DND-41 (cell line): Measurements from ENCODE around the gene CREB1.

ENCODE experiments used
- ATAC-seq: fragments of 200-7000 bp; cut with Tn5 transposase; 3 replicates; pipeline ENCODE4 v1.9.1; 2021; ENCODE audit warnings: low read depth; ENCODE audit not compliant: insufficient read depth
- DNase-seq: peaks from one replicate; pipeline ENCODE4 v3.0.0-alpha.2; 2020
- H2AFZ ChIP-seq: 2 replicates; pipeline ENCODE4 v1.6.0; 2012; ENCODE audit warnings: low read depth, low read length
- H3K27ac ChIP-seq: 2 replicates; pipeline ENCODE4 v1.5.1; 2012; ENCODE audit warnings: low read length, inconsistent platforms
- H3K27me3 ChIP-seq: fragments of 200-600 bp; sonication (generic); 2 replicates; pipeline ENCODE4 v1.6.0; 2012; ENCODE audit warnings: low read length, mild to moderate bottlenecking, inconsistent platforms; ENCODE audit not compliant: insufficient read depth, poor library complexity
- H3K36me3 ChIP-seq: 2 replicates; pipeline ENCODE4 v1.5.1; 2012; ENCODE audit warnings: low read length, inconsistent platforms; ENCODE audit not compliant: insufficient read depth
- H3K4me1 ChIP-seq: 2 replicates; pipeline ENCODE4 v1.5.1; 2012; ENCODE audit warnings: mild to moderate bottlenecking, low read length; ENCODE audit not compliant: insufficient read depth
- H3K4me2 ChIP-seq: 2 replicates; pipeline ENCODE4 v1.6.0; 2012; ENCODE audit warnings: mild to moderate bottlenecking, moderate library complexity, low read length, inconsistent platforms; ENCODE audit not compliant: insufficient read depth
- H3K4me3 ChIP-seq, 2 experiments: fragments of 200-600 bp in 1 of 2; shearing (Covaris generic) in 1 of 2; 2 replicates each; pipeline ENCODE4 v1.5.1; 2012 to 2016; ENCODE audit warnings: inconsistent platforms in 2 of 2, low read length in 2 of 2, mild to moderate bottlenecking in 2 of 2, low read depth in 1 of 2, moderate library complexity in 1 of 2
- H3K79me2 ChIP-seq: 2 replicates; pipeline ENCODE4 v1.6.0; 2012; ENCODE audit warnings: low read length, inconsistent platforms; ENCODE audit not compliant: insufficient read depth
- H3K9ac ChIP-seq: 2 replicates; pipeline ENCODE4 v1.6.0; 2012; ENCODE audit warnings: low read depth, mild to moderate bottlenecking, inconsistent platforms, low read length, moderate library complexity
- H3K9me3 ChIP-seq: 2 replicates; pipeline ENCODE4 v1.5.1; 2012; ENCODE audit warnings: low read length, moderate library complexity, mild to moderate bottlenecking, inconsistent platforms; ENCODE audit not compliant: insufficient read depth, severe bottlenecking
- H4K20me1 ChIP-seq: 2 replicates; pipeline ENCODE4 v1.6.0; 2012; ENCODE audit warnings: low read length; ENCODE audit not compliant: insufficient read depth
- CTCF ChIP-seq: IDR thresholded peaks from 2 replicates; pipeline ENCODE4 v1.5.1; 2012; ENCODE audit warnings: borderline replicate concordance, low read length, moderate library complexity, mild to moderate bottlenecking; ENCODE audit not compliant: poor library complexity, severe bottlenecking; ENCODE audit errors: extremely low read depth
- EZH2 ChIP-seq: IDR thresholded peaks from 3 replicates; pipeline ENCODE4 v1.6.1; 2012; ENCODE audit warnings: borderline replicate concordance, low read depth, mild to moderate bottlenecking, moderate library complexity, low read length, inconsistent platforms; ENCODE audit not compliant: severe bottlenecking

Gene CREB1

GRCh38 chr2:207505728-207506127 is 24.0 kb upstream of the CREB1 start:
- Histone ChIP-seq H3K9ac (no peak overlapping the region), H3K36me3 (no peaks in the 10 kb centered on the region), H3K79me2 (no peaks in the 10 kb centered on the region), H3K27me3 (peaks cover 9% of the 10 kb centered on the region), H3K4me1 (no peaks in the 10 kb centered on the region), H3K27ac (no peak overlapping the region), H3K9me3 (no peaks in the 10 kb centered on the region), H4K20me1 (no peaks in the 10 kb centered on the region), H2AFZ (no peak overlapping the region), H3K4me2 (no peak overlapping the region), H3K4me3 (no peak overlapping the region)
- DNase-seq (no peak), ATAC-seq (peak; percentile 72)
- TF ChIP-seq EZH2: no peak
- TF ChIP-seq CTCF: no peak

DNA sequence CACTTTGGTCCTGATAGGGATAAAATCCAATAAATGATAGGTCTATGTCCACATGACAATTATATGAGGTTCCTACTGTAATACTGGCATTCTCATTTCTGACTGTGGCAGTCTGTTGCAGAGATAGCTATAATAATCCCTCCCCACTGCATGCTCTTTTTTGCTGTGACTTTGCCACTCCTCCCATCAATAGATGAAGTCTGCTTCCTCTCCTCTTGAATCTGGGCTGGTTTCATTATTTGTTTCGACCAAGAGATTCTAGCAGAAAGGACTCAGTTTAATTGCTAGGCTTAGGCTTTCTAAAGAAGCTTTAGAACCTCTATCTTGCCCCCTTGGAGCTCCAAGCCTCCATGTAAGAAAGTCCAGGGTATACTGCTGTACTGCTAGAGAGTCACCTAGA is 23.3 kb upstream of the CREB1 start:
- no peaks in the 10 kb centered on the region for H3K9me3 ChIP-seq
- no peaks in the 10 kb centered on the region for H3K4me1 ChIP-seq
- H3K36me3 ChIP-seq: no peaks in the 10 kb centered on the region
- H3K4me3 ChIP-seq: no peak overlapping the region
- no peak overlapping the region for H3K4me2 ChIP-seq
- no peaks in the 10 kb centered on the region for H4K20me1 ChIP-seq
- ATAC-seq (no peak), DNase-seq (no peak)
- no peak overlapping the region for H3K9ac ChIP-seq
- peaks cover 11% of the 10 kb centered on the region for H3K27me3 ChIP-seq
- no peaks in the 10 kb centered on the region for H3K79me2 ChIP-seq
- no peak for TF ChIP-seq CTCF
- TF ChIP-seq EZH2: no peak
- H3K27ac ChIP-seq: no peak overlapping the region
- no peak overlapping the region for H2AFZ ChIP-seq

DNA sequence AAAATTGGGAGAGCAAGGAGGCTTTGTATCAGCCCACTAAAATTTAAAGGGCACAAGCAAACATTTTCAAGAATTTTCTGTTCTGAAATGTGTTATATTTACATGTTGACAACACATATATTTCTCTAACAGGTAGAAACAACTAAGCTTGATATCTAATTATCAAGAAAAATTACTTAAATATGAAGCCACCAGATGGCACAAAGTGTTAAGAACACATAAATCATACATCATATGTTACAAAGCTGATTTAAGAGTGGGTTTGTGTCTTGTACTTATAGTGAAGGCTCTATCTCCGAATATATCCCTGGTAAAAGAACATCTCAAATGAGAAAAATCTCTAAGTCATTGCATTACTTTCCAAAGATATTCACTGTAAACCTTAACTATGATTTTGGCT is 19.6 kb upstream of the CREB1 start:
- H3K9me3 ChIP-seq: no peaks in the 10 kb centered on the region
- H3K79me2 ChIP-seq: no peaks in the 10 kb centered on the region
- H3K9ac ChIP-seq: no peak overlapping the region
- no peak for DNase-seq
- no peak overlapping the region for H2AFZ ChIP-seq
- no peak overlapping the region for H3K27ac ChIP-seq
- H3K4me3 ChIP-seq: no peak overlapping the region
- peaks cover 7% of the 10 kb centered on the region for H3K27me3 ChIP-seq
- H4K20me1 ChIP-seq: no peaks in the 10 kb centered on the region
- no peak for ATAC-seq
- TF ChIP-seq EZH2 (no peak), CTCF (no peak)
- H3K4me1 ChIP-seq: no peaks in the 10 kb centered on the region
- no peak overlapping the region for H3K4me2 ChIP-seq
- H3K36me3 ChIP-seq: no peaks in the 10 kb centered on the region

DNA sequence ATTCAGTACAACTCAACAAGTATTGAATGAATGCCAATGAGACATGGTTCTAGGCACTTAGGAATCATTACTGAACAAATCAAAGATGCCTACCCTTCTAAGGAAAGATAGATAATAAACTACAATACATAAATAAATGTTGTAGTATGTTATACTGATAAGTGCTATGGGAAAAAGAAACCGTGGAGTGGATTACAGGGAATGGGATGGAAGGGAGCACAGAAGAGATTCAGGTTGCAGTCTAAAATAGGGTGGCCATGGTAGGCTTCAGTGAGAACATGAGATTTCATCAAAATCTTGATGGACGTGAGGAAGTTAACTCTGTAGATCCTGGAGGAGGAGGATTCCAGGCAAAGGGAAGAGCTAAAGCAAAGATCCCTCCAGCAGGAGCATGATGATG is 17.9 kb upstream of the CREB1 start:
- Histone ChIP-seq H3K79me2 (no peaks in the 10 kb centered on the region), H4K20me1 (no peaks in the 10 kb centered on the region), H2AFZ (no peak overlapping the region), H3K9me3 (no peaks in the 10 kb centered on the region), H3K4me2 (no peak overlapping the region), H3K36me3 (no peaks in the 10 kb centered on the region), H3K27ac (no peak overlapping the region), H3K4me1 (no peaks in the 10 kb centered on the region), H3K27me3 (peaks cover 9% of the 10 kb centered on the region), H3K9ac (no peak overlapping the region), H3K4me3 (no peak overlapping the region)
- TF ChIP-seq CTCF (no peak), EZH2 (no peak)
- DNase-seq: no peak
- ATAC-seq: no peak
